Ectodermal cell (in vitro differentiated cells): ENCODE data around the gene LSM14A.
"Not testable (repeated sequence)": the region's sequence is repeated elsewhere in the genome, so short reads cannot be mapped to it uniquely, and the experiment has no call there.

Experiments used
- H3K27ac ChIP-seq: 2 replicates; pipeline ENCODE4 v1.7.0; 2013; ENCODE audit warnings: mild to moderate bottlenecking, low read depth, low read length; ENCODE audit not compliant: insufficient read depth, poor library complexity, severe bottlenecking
- H3K27me3 ChIP-seq: 2 replicates; pipeline ENCODE4 v1.7.0; 2013; ENCODE audit warnings: mild to moderate bottlenecking, low read length; ENCODE audit not compliant: insufficient read depth, control insufficient read depth, poor library complexity, severe bottlenecking
- H3K36me3 ChIP-seq: one replicate; pipeline ENCODE4 v1.7.0; 2013; ENCODE audit warnings: low read length; ENCODE audit not compliant: control insufficient read depth, insufficient read depth
- H3K4me1 ChIP-seq: one replicate; pipeline ENCODE4 v1.7.0; 2013; ENCODE audit warnings: low read length; ENCODE audit not compliant: control insufficient read depth, insufficient read depth
- H3K4me3 ChIP-seq: 2 replicates; pipeline ENCODE4 v1.7.0; 2013; ENCODE audit warnings: low read depth, low read length, control low read depth; ENCODE audit not compliant: insufficient read depth
- H3K9me3 ChIP-seq: 2 replicates; pipeline ENCODE4 v1.7.0; 2013; ENCODE audit warnings: mild to moderate bottlenecking, low read length, moderate library complexity; ENCODE audit not compliant: control insufficient read depth
- WGBS, 2 experiments: methylation state at CpG; one replicate each; pipeline ENCODE4 v1.1.7; 2013; ENCODE audit warnings: missing lambda C conversion rate in 2 of 2; 5-methylcytosine and 5-hydroxymethylcytosine counted together

The LSM14A gene

GRCh38 chr19:34155686-34156085 is 16.6 kb upstream of the LSM14A start:
- Histone ChIP-seq H3K4me3 (no peak overlapping the region), H3K27ac (no peak overlapping the region), H3K27me3 (no peaks in the 10 kb centered on the region), H3K9me3 (no peaks in the 10 kb centered on the region), H3K36me3 (no peaks in the 10 kb centered on the region), H3K4me1 (no peaks in the 10 kb centered on the region)
- 88 to 92% methylated on average over 5 of the region's 5 CpGs for WGBS, 2 experiments

- not testable (repeated sequence) for H3K27me3 ChIP-seq, H3K27ac ChIP-seq, H3K4me1 ChIP-seq, H3K36me3 ChIP-seq, H3K9me3 ChIP-seq, H3K4me3 ChIP-seq
- 90 to 96% methylated on average over 7 of the region's 7 CpGs for WGBS, 2 experiments
Measured at GRCh38 chr19:34158966-34159365, 13.3 kb upstream of the LSM14A start.

GRCh38 chr19:34159541-34159940 is 12.8 kb upstream of the LSM14A start:
- H3K4me3 ChIP-seq, H3K27ac ChIP-seq, H3K9me3 ChIP-seq, H3K27me3 ChIP-seq, H3K36me3 ChIP-seq, H3K4me1 ChIP-seq: not testable (repeated sequence)
- WGBS, 2 experiments: 89 to 95% methylated on average over 4 to 5 of the region's 5 CpGs

- not testable (repeated sequence) for H3K4me3 ChIP-seq, H3K27me3 ChIP-seq, H3K9me3 ChIP-seq, H3K27ac ChIP-seq, H3K36me3 ChIP-seq, H3K4me1 ChIP-seq
- WGBS, 2 experiments: 76 to 98% methylated on average over 1 to 2 of the region's 2 CpGs
Measured at GRCh38 chr19:34161902-34162301, 10.4 kb upstream of the LSM14A start.

GRCh38 chr19:34165295-34165738 is 7.0 kb upstream of the LSM14A start:
- H3K27ac ChIP-seq: no peak overlapping the region
- H3K27me3 ChIP-seq: no peaks in the 10 kb centered on the region
- WGBS, 2 experiments: 92% methylated on average over 8 of the region's 8 CpGs
- no peaks in the 10 kb centered on the region for H3K9me3 ChIP-seq
- no peak overlapping the region for H3K4me3 ChIP-seq
- H3K36me3 ChIP-seq: no peaks in the 10 kb centered on the region
- H3K4me1 ChIP-seq: no peaks in the 10 kb centered on the region

GRCh38 chr19:34169475-34170199 is 2.7 kb upstream of the LSM14A start:
- H3K4me3 ChIP-seq, H3K27ac ChIP-seq, H3K4me1 ChIP-seq, H3K9me3 ChIP-seq, H3K27me3 ChIP-seq, H3K36me3 ChIP-seq: not testable (repeated sequence)
- WGBS, 2 experiments: 94% methylated on average over 9 to 12 of the region's 12 CpGs

- no peaks in the 10 kb centered on the region for H3K9me3 ChIP-seq
- peak overlapping the region; percentile 96 for H3K4me3 ChIP-seq
- no peaks in the 10 kb centered on the region for H3K36me3 ChIP-seq
- no peaks in the 10 kb centered on the region for H3K4me1 ChIP-seq
- WGBS, 2 experiments: 65 to 70% methylated on average over 9 of the region's 9 CpGs
- peak overlapping the region; percentile 97 for H3K27ac ChIP-seq
- no peaks in the 10 kb centered on the region for H3K27me3 ChIP-seq
Measured at GRCh38 chr19:34171539-34171876, 796 bp upstream of the LSM14A start.

GRCh38 chr19:34172661-34173192 is 423 bp downstream of the LSM14A start:
- Histone ChIP-seq H3K4me1 (no peaks in the 10 kb centered on the region), H3K27ac (peak overlapping the region; percentile 97), H3K36me3 (no peaks in the 10 kb centered on the region), H3K4me3 (peak overlapping the region; percentile 96), H3K27me3 (no peaks in the 10 kb centered on the region), H3K9me3 (no peaks in the 10 kb centered on the region)
- 0% methylated on average over 58 of the region's 58 CpGs for WGBS, 2 experiments

- H3K9me3 ChIP-seq: no peaks in the 10 kb centered on the region
- peak overlapping the region; percentile 97 for H3K27ac ChIP-seq
- no peaks in the 10 kb centered on the region for H3K4me1 ChIP-seq
- H3K36me3 ChIP-seq: no peaks in the 10 kb centered on the region
- WGBS, 2 experiments: 3% methylated on average over 23 of the region's 23 CpGs
- H3K4me3 ChIP-seq: peak overlapping the region; percentile 96
- no peaks in the 10 kb centered on the region for H3K27me3 ChIP-seq
Measured at GRCh38 chr19:34173193-34173956, 1.1 kb downstream of the LSM14A start.

GRCh38 chr19:34175173-34175572 is 2.9 kb downstream of the LSM14A start:
- H3K4me3 ChIP-seq, H3K4me1 ChIP-seq: not testable (repeated sequence)
- WGBS, 2 experiments: 89 to 92% methylated on average over 8 of the region's 8 CpGs

More at GRCh38 chr19:34175173-34175572, 2.9 kb downstream of the LSM14A start:
- not testable (repeated sequence) for H3K36me3 ChIP-seq, H3K27ac ChIP-seq, H3K9me3 ChIP-seq, H3K27me3 ChIP-seq
